Esophagus muscularis mucosa (tissue), 4 donors: ENCODE data around the gene CTNNA2.

ENCODE experiments used
- CTCF ChIP-seq, 3 experiments: fragments of 200-600 bp in 2 of 3; fragments of 450-650 bp in 1 of 3; sonication (generic) in 2 of 3; IDR thresholded peaks; one replicate each; pipeline ENCODE4 v1.5.1; 2017 to 2019; ENCODE audit warnings: antibody characterized with exemption in 3 of 3, mild to moderate bottlenecking in 2 of 3, moderate library complexity in 1 of 3
- EP300 ChIP-seq: sonication (generic); formaldehyde crosslinking; IDR thresholded peaks from one replicate; pipeline ENCODE4 v1.6.1; 2017; ENCODE audit warnings: antibody characterized with exemption
- POLR2A ChIP-seq: fragments of 450-650 bp; IDR thresholded peaks from one replicate; pipeline ENCODE4 v1.6.1; 2017; ENCODE audit warnings: antibody characterized with exemption, moderate library complexity, mild to moderate bottlenecking, low read depth

GRCh38 chr2:80086831-80087230, 574.0 kb downstream of the CTNNA2 start:
- TF ChIP-seq CTCF (IDR thresholded peaks at IDR 0.05) = no peak
- TF ChIP-seq EP300 = no peak
- TF ChIP-seq POLR2A = no peak
